ENCODE data around the gene NME1. TPM values are rescaled to one million over a fixed set of nuclear protein-coding genes. Genes with fewer than 3 reads are reported as not detected.

Gene NME1
- total RNA-seq, 2 donors from 2014 or later, result 21.7 to 35.6 TPM

DNA sequence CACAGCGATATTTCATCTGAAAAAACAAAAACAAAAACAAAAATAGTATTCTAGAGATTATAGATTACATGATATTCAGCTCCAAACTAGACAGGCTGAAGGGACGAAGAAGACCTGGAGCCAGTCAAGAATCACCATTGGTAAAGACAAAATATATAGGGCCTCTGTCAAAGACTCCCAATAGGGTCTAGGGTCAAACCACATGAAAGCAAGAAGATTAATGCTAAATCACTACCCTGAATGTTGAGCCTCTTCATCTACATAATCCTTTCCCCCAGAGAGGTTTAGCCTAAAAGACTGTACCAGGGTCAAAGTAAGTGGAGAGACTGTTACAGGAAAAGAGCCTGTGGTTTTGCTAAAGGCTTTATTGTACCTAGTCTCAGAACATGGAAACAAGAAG is 10.8 kb upstream of the NME1 start:
- TF ChIP-seq CTCF (IDR thresholded peaks at IDR 0.05), result no peak
- Histone ChIP-seq H3K4me1 (ENCODE audit: control insufficient read depth in 1 of 2, low read depth in 2 of 2) (no peaks in the 10 kb centered on the region), H3K4me3 (no peak overlapping the region), H3K27me3 (replicated peaks; ENCODE audit: insufficient read depth) (no peaks in the 10 kb centered on the region), H3K27ac (no peak overlapping the region), H3K9me3 (no peaks in the 10 kb centered on the region), H3K36me3 (no peaks in the 10 kb centered on the region)
- no peak for DNase-seq (ENCODE audit: low spot score)
- ATAC-seq (ENCODE audit: insufficient number of reproducible peaks, low FRiP score, low read depth), result no peak

DNA sequence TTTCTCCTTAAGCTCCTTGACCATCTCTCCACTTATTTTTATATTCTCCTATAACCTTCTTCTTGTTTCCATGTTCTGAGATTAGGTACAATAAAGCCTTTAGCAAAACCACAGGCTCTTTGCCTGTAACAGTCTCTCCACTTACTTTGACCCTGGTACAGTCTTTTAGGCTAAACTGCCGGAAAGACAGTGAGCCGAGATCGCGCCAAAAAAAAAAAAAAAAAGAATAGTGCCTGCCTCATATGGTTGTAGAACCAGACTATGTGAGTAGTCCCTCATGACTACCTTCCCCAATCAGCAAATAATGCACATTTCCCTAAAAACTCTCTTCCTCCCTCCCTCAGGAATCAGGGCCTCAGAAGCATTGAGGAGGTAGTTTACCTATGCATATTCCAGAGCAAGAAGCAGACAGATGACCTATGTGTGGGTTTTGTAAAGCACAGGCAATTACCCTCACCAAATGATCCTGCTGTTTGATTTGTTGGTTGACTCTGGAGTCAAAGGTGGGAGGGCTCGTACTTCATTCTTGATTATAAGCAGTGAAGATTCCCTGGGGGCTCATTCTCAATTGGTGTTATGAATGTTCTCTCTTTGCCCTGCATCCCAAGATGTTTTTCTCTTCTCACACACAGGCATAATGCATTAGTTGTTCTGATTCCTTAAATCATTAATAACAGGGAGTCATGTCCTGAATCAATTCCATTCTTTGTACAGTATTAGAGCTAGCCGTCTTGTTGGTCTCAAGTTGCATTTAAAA is 8.9 kb upstream of the NME1 start:
- Histone ChIP-seq H3K27me3 (replicated peaks; ENCODE audit: insufficient read depth) (no peaks in the 10 kb centered on the region), H3K36me3 (no peaks in the 10 kb centered on the region), H3K9me3 (no peaks in the 10 kb centered on the region), H3K4me3 (no peak overlapping the region), H3K4me1 (ENCODE audit: control insufficient read depth in 1 of 2, low read depth in 2 of 2) (no peaks in the 10 kb centered on the region), H3K27ac (no peak overlapping the region)
- no peak for TF ChIP-seq CTCF (IDR thresholded peaks at IDR 0.05)
- ATAC-seq (ENCODE audit: insufficient number of reproducible peaks, low FRiP score, low read depth) (no peak), DNase-seq (ENCODE audit: low spot score) (no peak)

- no peaks in the 10 kb centered on the region for H3K36me3 ChIP-seq
- no peak for TF ChIP-seq CTCF (IDR thresholded peaks at IDR 0.05)
These were observed 5.7 kb upstream of the NME1 start for GRCh38 chr17:51147650-51148049.

DNA sequence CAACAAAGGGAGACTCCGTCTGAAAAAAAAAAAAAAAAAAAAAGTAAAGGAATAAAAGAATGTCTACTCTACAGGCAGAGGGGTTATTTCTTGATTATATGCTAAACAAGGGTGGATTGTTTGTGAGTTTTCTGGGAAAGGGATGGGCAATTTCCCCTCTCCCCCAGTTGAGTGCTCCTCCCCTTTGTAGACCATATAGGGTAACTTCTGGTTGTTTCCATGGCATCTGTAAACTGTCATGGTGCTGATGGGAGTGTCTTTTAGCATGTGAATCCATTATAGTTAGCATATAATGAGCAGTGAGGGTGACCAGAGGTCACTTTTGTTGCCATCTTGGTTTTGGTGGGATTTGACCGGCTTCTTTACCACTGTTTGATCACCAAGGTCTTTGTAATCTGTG is 4.2 kb upstream of the NME1 start:
- H3K36me3 ChIP-seq, result no peaks in the 10 kb centered on the region
- no peak for TF ChIP-seq CTCF (IDR thresholded peaks at IDR 0.05)
- ATAC-seq (ENCODE audit: insufficient number of reproducible peaks, low FRiP score, low read depth) (no peak), DNase-seq (ENCODE audit: low spot score) (no peak)
- no peak overlapping the region for H3K4me3 ChIP-seq
- H3K27ac ChIP-seq, result no peak overlapping the region
- peaks cover 0 to 14% of the 10 kb centered on the region in 2 donors for H3K4me1 ChIP-seq (ENCODE audit: control insufficient read depth in 1 of 2, low read depth in 2 of 2)
- no peaks in the 10 kb centered on the region for H3K27me3 ChIP-seq (replicated peaks; ENCODE audit: insufficient read depth)
- no peaks in the 10 kb centered on the region for H3K9me3 ChIP-seq

More at GRCh38 chr17:51147650-51148049, 5.7 kb upstream of the NME1 start:
- Histone ChIP-seq H3K4me3 (no peak overlapping the region), H3K9me3 (no peaks in the 10 kb centered on the region), H3K4me1 (ENCODE audit: control insufficient read depth in 1 of 2, low read depth in 2 of 2) (peaks cover 0 to 4% of the 10 kb centered on the region in 2 donors), H3K27me3 (replicated peaks; ENCODE audit: insufficient read depth) (no peaks in the 10 kb centered on the region), H3K27ac (no peak overlapping the region)
- ATAC-seq (ENCODE audit: insufficient number of reproducible peaks, low FRiP score, low read depth) (no peak), DNase-seq (ENCODE audit: low spot score) (no peak)

DNA sequence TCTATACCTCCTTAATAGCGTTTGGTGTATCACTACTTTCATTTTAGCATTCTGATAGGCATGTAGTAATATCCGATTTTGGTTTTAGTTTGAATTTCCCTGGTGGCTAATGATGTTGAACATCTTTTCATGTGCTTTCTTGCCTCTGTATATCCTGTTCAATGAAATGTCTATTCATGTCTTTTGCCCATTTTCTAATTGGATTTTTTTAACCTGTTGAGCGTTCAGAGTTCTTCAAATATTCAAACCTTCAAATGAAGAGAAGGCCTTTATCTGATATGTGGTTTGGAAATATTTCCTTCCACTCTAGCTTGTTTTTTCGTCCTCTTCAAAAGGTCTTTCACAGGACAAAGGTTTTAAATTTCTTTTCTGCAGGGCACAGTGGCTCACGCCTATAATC is 2.4 kb upstream of the NME1 start:
- no peak for ATAC-seq (ENCODE audit: insufficient number of reproducible peaks, low FRiP score, low read depth)
- peaks cover 0 to 22% of the 10 kb centered on the region in 2 donors for H3K4me1 ChIP-seq (ENCODE audit: control insufficient read depth in 1 of 2, low read depth in 2 of 2)
- no peak for DNase-seq (ENCODE audit: low spot score)
- H3K9me3 ChIP-seq, result no peaks in the 10 kb centered on the region
- no peak overlapping the region for H3K4me3 ChIP-seq
- H3K27me3 ChIP-seq (replicated peaks; ENCODE audit: insufficient read depth), result no peaks in the 10 kb centered on the region
- no peak overlapping the region for H3K27ac ChIP-seq
- no peaks in the 10 kb centered on the region for H3K36me3 ChIP-seq
- no peak for TF ChIP-seq CTCF (IDR thresholded peaks at IDR 0.05)
